NCI-H82 treated with DMSO at 0.1 percent for 48 hours (cell line): Measurements from ENCODE around the gene DLG2.
"Not testable (repeated sequence)": the region's sequence is repeated elsewhere in the genome, so short reads cannot be mapped to it uniquely, and the experiment has no call there.

Experiments used
- DNase-seq: peaks from one replicate; lab custom pipeline; 2025; ENCODE audit not compliant: unreplicated experiment; lab: John Stamatoyannopoulos, UW

The DLG2 gene

DNA sequence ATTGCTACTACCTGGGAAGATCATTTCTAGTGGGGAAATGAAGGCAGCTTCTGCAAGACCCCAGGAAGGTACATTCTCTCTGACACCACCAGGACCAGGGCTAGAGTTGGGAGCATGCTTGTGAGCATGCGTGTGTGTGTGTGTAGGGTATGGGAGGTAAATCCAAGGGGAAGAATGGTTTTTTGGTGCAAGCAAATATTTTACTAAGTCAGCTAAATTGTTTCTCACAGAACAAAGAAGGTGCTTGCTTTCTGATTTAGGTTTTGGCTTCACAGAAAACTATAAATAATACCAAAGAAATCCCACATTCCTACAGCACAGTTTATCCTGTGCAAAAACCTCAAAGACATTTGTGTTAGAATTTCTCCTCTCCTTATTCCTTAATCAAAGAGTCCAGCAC lies 1996.9 kb downstream of the DLG2 start:
- no peak for DNase-seq

- DNase-seq: no peak
Measured at GRCh38 chr11:83629775-83630174, 1997.4 kb downstream of the DLG2 start.

GRCh38 chr11:83628622-83629355 lies 1998.4 kb downstream of the DLG2 start:
- no peak for DNase-seq

GRCh38 chr11:83625336-83625735 lies 2001.8 kb downstream of the DLG2 start:
- DNase-seq: no peak

DNA sequence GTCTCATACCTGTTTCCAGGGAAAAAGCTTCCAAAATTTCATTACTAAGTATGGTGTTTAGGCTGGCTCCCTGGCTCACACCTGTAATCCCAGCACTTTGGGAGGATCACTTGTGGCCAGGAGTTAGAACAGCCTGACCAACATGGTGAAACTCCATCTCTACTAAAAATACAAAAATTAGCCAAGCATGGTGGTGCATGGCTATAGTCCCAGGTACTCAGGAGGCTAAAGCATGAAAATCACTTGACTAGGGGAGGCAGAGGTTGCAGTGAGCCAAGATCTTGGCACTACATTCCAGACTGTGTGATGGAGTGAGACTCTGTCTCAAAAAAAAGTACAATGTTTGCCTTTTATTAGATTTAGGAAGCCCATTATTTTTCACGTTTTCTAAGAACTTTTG lies 2009.5 kb downstream of the DLG2 start:
- no peak for DNase-seq

DNA sequence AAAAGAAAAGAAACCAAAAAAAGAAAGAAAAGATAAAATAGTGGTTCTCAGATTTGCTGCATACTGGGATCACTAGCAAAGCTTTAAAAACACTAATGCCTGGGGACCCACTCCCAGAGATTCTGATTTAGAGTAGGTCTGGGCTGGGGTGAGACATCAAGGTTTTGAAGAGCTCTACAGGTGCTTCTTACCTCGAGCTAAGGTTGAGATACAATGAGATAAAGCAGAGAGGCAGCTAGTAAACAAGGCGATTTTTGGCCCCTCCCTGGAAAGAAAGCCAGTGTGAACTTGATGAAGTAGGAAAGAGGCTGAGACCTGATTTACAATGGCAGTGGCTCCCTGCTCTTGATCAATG lies 2013.4 kb downstream of the DLG2 start:
- no peak for DNase-seq

DNA sequence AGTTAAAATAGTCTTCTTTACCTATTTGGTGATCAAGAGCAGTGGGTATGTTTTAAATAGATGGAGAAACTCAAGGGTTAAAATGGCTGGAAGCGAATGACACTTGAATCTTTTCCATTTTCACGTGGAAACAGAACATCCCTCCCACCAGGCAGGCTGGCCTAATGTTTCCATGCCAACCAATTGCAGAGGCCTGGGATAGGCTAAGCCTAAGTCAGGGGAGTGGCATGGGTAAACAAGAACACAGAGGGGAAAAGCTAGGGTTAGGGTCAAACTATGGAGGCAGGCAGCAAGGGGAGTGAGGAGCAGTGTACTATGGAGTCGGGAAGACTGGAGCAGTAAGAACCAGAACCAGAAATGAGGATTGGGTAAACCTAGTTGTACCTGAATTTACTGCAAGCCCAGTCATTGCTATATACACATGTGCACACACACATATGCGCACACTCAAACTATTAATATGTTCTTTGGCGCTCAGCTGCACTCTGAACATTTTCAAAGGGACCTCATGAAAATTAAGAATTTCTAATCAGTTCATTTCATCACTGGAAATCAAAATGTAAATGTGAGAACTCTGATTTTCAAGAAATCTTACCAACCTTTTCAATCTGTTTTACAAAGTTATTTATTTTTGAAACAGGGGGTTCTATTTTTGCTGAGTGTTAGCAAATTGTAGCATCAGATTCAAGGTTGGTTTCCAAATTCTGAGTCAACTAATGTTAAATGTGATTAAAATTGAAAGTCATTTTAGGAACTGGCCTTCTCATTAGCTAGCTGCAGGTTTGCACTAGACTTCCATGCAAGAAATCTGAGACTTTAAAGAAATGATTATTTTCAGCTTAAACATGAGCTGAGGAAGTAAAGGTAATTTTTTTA lies 2014.0 kb downstream of the DLG2 start:
- DNase-seq: no peak

- DNase-seq: no peak
Measured at GRCh38 chr11:83611600-83611999, 2015.5 kb downstream of the DLG2 start.

DNA sequence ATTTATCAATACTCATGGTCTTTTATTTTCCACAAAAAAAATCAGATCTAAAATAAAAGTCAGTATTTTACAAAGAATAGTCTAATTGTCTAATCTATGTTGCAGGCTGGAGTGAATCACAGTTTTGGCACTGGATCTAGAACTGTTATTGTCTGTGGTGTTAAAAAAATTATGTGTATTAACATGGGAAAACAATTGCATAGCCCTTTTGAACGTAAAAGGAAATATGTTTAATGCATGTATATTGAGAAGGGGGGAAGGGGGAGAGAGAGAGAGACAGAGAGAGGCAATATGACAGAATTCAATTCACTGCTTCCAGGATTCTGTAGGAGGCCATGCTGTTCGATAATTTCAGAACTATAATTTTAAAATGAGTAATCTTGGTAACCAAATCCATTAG lies 2016.1 kb downstream of the DLG2 start:
- no peak for DNase-seq

DNA sequence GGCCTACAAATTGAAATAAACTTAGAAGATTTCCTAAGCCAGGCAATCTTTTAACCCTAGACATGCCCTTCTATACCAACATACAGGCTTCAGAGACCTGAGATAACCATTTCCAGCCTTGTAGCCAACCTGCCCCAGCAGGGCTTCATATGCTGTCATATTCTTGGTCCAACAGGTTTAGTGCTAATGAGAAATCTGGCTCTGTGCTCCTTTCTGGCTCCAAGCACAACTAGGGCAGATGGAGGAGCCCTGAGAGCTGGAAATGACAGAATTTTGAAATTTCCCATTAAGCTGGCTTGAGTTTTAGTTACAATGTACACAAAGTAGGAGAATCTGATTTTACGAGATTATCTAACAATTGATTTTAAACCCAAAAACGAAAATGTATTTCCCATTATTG lies 2018.0 kb downstream of the DLG2 start:
- no peak for DNase-seq

- DNase-seq: no peak
Measured at GRCh38 chr11:83608571-83608970, 2018.6 kb downstream of the DLG2 start.

DNA sequence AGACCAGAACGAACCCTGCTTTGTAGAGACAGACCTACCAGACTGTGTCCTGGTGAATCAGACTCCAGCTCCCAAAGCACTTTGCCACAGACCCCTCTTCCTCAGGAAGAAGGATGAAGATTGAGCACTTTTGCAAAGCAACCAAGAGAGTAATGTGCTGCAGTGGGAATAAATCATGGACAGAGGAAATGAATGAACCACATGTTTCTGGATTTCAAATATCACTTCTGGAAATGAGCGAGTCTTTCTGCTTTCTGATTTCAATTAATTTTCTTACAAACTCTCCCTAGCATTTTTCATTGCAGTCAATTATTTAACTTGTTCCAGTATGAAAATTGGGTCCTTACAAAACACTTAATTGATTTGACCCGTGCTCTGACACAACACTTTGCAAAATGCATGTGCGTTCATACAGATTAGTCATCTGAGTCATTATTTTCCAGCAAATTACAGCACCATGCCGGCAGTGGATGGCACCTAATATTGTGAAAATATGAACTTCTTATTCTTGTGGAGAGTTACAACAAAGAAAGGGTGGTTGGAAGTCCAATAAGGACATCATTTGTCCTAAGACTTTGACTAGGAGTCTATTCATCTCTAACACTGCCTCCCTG lies 2025.1 kb downstream of the DLG2 start:
- DNase-seq: no peak

GRCh38 chr11:83601201-83601913 lies 2025.8 kb downstream of the DLG2 start:
- no peak for DNase-seq

- DNase-seq: no peak
Measured at GRCh38 chr11:83600661-83601060, 2026.5 kb downstream of the DLG2 start.

- no peak for DNase-seq
Measured at GRCh38 chr11:83599066-83599465, 2028.1 kb downstream of the DLG2 start.

DNA sequence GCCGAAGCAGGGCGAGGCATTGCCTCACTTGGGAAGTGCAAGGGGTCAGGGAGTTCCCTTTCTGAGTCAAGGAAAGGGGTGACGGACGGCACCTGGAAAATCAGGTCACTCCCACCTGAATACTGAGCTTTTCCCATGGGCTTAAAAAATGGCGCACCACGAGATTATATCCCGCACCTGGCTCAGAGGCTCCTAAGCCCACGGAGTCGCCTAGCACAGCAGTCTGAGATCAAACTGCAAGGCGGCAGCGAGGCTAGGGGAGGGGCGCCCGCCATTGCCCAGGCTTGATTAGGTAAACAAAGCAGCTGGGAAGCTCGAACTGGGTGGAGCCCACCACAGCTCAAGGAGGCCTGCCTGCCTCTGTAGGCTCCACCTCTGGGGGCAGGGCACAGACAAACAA lies 2039.3 kb downstream of the DLG2 start:
- DNase-seq: not testable (repeated sequence)

DNA sequence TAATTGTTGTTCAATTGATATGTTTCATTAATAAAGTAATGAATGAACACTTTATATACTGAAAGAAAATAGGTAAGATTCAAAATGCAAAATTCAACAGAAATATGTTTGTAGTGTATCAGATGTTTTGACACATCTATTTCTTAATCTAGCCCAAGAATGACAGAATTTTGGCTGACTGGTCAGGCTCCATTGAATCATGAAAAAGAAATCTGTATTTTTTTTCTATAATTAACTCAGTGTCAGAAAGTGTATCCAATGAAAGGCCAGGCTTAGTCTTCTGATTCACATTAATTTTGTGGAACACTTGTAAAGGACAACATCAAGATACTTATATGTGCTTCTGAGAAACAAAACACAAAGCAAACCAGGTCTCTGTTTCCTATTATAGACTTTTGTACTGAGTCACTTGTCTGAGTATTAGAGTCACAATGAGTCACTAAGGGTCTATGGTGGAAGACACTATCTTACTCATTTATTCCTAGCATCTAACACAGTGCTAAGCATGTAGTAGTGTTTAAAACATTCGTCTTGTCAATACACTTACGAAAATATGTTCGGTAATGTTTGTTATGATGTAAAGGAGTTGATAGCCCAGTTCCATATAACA lies 2043.3 kb downstream of the DLG2 start:
- DNase-seq: no peak

DNA sequence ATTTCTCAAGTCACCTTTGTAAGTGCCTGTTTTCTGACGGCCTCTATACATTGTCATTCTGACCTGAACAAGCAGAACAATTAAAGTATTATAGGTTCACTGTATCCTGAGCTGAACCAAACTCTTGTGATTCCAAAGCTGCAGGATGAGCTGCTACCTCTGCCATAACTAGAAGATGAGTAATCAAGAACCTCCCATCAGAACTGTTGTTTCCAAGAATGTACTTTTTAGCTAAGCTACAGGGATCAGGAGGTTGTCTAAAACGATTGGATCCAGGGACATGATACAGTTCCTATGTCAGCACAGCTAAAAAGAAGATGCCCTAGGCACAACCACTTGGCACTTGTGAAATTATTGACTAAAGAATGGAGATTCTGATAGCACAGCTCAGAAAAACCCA lies 2052.6 kb downstream of the DLG2 start:
- no peak for DNase-seq

- DNase-seq: no peak
Measured at GRCh38 chr11:83572581-83573496, 2054.3 kb downstream of the DLG2 start.

DNA sequence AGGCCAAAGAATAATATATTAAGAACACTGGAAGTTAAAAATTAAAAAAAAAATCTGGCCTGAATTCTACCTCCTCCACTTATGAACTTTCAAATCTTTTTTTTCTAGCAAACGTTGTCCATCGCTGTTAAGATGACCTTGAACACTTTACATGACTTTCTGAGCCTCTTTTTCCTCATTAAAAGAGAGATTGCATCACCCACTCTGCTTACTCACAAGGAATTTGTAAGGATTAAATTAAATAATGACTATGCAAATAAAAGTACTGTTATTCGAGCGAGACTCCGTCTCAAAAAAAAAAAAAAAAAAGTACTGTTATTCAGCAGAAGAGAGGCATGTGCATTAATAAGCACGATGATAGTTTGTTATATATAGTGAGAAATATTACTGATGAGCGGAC lies 2055.8 kb downstream of the DLG2 start:
- DNase-seq: no peak
